ENCODE measurements around the gene PPP1R12A.
A peak's percentile ranks its signal among the peaks of the same experiment; 100 is the strongest.
"Not testable (repeated sequence)": the region's sequence is repeated elsewhere in the genome, so short reads cannot be mapped to it uniquely, and the experiment has no call there.

Gene PPP1R12A

DNA sequence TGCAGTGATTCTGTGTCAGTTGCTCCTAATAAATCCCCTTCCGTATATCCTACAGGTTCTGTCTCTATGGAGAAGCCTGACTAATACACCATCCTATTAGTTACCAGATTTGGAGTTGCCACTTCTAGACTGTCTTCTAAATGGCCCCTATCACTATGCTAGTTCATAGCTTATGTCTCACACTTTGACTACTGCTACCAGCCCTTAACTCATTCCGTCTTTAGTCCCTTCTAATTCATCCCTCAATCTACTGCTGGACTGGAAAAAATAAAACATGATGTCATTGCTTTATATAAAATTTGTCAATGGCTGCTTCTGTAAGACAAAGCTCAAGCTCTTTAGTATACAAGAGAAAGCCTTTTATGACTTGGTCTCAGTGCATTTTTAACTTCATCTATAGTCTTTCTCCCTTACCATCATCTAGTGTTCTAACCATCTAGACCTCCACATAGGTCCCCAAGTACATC, 99.5 kb downstream of the PPP1R12A start:
- DNase-seq, result no peak

- DNase-seq, result peak; percentile 73
These were observed 100.1 kb downstream of the PPP1R12A start for GRCh38 chr12:79834712-79835376.

DNA sequence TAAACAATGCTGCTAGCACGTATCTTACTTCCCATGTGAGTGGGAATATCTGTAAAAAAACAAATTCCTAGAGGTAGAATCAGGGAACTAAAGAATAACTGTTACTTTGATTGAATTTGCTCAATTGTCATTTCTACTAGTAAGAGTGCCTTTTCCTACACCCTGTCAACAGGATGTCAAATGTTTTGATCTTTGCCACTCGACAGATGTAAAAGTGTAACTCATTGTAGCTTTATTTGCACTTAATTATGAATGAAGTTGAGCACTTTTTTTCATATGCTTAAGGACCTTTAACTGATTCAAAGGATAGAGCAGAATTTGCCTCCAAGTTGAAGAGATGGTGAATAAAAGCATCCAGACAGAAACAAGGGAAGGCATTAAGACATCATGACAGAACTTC, 104.5 kb downstream of the PPP1R12A start:
- DNase-seq, result no peak

- DNase-seq, result no peak
These were observed 106.0 kb downstream of the PPP1R12A start for GRCh38 chr12:79828924-79829323.

GRCh38 chr12:79827484-79827883, 107.4 kb downstream of the PPP1R12A start:
- no peak for DNase-seq

DNA sequence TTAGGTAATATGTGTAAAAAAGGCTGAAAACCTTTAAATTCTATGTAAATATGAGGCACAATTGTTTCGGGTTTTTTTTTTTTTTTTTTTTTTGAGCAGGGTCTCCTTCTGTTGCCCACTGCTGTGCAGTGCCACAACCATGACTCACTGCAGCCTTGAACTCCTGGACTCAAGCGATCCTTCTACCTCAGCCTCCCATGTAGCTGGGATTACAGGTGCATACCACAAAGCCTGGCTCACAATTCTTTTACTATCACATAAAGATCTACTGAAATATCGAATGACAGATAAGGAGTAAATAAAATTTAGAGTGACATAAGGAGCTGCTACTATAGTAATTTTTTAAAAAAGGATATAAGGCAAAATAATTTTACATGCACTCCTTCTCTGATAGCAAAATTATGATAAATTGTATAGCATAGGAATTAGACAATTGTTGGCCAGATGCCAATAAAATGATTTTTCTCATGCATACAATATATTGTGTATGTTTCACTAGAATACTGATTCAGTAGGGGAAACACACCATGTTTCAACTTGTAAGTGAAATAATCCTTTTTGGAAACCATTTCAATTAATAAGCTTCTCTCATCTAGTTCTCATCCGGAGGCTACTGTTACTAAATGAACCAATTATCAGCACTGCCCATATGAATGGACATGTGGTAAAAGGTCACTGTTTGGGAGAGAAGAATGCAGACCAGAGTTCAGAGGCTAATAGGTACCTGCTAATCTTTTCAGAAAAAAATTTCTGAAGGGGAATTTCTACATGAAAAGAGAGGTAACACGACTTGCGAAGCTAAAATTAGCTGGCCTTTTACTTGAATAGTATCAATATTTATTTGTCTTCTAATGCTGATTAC, 108.4 kb downstream of the PPP1R12A start:
- no peak for DNase-seq

GRCh38 chr12:79822475-79822874, 112.4 kb downstream of the PPP1R12A start:
- no peak for DNase-seq

DNA sequence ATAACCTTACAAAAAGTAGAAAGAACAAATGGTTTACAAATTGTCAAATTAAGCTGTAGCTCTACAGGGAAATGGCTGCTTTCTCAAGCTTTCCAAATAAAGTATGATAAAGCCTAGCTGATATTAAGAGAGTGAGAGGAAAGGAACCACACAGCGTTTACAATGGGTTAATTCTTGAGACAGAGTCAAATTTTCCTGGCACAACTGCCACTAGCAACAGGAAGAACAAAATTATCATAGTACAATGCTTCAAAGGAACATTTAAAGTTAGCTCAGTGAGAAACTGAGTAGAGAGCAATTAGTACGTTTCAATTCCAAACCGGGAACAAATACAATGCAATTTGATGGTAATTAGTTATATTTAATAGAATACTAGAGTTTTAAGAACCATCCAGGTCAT, 116.0 kb downstream of the PPP1R12A start:
- no peak for DNase-seq

GRCh38 chr12:79784366-79785065, 150.4 kb downstream of the PPP1R12A start:
- not testable (repeated sequence) for DNase-seq

DNA sequence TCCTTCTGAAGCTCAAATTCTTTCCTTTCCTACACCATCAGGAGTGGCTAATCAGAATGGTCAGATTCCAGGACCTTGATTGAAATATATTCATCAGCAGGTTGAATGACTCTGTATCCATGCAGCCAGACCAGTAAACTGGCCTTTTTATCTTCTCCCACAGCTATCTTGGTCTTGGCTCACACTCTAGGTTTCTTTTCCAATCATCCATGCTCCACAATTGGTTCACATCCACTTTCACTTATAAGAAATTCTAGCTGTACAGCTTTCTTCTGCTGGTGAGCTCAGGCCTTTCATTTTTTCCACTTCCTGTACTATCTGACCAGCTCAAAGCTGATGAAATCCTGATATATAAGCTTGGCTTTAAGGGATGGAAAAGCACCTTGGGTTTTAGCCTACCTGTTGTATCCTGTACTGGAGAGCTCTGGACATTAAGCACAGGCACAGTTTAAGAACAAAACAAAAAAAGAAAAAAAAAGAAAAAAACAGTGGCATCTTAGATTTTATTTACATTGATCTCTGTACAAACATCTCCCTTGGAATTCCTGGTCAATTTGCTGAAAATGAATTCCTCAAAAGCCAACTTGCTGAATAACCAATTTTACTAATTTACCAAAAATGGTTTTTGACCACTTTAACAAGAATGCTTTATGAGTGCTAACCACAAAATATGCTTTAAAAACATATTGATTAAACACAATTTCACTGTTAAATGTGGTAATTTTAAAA, 152.6 kb downstream of the PPP1R12A start:
- DNase-seq, result no peak

- DNase-seq, result no peak
These were observed 156.0 kb downstream of the PPP1R12A start for GRCh38 chr12:79778802-79779448.

GRCh38 chr12:79776111-79776510, 158.8 kb downstream of the PPP1R12A start:
- DNase-seq, result no peak

DNA sequence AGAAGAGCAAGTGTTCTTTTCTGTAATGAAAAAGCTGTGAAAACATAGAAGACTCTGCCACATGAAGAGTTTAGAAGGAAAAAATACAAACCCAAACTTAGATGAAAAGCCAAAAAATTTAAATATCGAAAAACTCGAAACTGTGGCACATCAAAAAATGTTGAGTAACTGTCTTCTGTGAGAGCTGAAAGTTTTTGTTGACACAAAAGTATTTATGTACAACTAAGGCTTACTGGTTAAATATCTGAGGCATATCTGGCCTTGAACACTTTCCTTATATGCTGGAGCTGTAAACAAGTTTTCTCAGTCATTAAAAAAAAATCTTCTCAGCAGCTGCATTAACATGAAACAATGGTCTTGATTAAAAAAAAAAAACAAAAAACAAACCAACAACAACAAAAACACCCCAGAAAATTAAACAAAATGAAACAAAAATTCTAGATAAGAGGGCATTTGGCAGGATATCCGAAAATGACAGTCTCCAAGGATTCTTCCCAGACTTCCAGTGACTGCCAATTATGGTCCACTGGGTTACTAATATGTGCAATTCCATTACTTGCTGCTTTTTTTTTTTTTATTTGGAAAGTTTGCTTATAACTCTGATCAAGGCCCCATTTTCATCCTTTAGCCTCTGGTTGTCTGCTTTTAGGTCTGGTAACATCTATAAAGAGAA, 159.4 kb downstream of the PPP1R12A start:
- DNase-seq, result no peak

GRCh38 chr12:79773896-79774295, 161.0 kb downstream of the PPP1R12A start:
- DNase-seq, result no peak

DNA sequence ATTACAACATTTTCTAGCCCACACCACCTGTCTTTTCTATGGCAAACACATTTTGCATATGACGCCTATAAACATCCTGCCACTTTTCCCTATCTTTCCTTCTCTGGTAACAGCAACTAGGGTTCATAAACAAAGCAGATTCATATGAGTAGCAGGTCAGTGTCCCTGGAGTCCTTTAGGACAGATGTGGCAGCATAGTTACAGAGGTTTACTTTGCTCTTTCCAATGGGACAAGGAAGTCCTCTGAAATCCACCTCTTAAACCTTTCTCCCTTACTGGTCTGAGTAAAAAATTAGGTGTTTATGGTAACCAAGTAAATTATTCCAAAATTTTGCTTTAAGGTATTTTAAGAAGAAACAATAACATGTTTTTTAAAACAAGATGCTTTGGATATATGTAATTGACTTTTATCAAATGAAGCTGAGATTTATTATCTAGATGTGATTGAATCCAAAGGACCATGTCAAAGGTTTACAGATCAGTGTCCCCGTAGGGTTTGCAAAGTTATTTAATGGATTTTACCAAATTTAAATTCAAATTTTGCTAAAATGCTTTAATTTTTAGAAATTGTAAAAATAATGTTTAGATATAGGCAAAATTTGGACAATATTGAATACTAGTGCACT, 164.9 kb downstream of the PPP1R12A start:
- DNase-seq, result no peak

DNA sequence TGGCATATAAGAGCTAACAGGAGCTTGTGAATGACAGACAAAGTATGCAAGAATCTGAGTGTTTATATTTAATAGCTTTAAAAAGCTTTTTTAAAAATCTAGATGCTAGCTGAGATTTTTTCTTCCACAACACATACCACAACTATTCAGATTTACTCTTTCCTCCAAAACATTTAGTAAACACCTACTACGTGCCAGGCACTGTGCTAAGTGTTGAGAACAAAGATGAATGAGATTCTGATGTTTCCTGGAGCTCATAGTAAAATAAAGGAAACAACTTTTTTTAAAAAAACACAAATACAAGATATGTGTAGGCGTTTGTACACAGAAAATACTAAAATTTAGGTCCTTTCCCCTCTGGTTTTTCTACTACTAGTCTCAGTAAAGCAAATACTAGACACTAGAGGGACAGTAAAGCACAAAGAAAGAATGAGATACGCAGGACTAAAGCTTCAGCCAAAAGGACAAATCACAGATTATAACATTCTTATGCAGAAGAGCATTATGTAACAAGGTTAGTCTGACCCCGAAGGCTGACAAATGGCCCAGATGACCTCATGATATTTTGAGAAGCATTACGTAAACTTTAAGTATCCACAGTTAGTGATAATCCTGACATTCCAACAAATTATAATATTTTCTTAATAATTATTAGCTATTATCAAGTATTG, 165.6 kb downstream of the PPP1R12A start:
- no peak for DNase-seq

DNA sequence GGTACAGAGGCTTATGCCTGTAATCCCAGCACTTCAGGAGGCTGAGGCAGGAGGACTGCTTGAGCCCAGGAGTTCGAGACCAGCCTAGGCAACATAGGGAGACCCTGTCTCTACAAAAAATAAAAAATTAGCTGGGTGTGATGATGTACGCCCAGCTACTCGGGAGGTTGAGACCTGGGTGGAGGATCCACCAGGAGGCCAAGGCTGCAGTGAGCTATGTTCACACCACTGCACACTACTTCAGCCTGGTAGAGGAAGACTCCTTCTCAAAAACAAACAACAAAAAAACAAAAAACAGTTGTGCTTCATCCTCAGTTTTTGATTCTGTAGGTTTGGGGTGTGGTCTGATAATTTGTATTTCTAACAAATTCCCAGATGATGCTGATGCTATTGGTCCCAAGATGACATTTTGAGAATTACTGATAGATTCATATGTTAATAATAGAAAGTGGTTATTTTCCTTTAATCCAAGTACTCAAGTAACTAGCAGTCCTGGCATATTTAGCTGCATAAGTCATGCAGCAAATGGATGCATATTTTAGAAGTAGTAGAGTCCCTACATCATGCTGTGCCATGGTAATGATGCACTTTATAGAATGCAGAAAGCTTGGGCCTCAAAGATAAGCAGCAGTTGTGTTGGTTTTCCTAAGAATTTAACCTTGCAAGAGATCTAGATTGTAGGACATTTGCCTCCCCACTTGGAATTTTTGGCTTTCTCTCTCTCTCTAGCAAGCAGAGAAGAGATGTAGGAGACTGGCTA, 168.0 kb downstream of the PPP1R12A start:
- DNase-seq, result no peak

- no peak for DNase-seq
These were observed 169.7 kb downstream of the PPP1R12A start for GRCh38 chr12:79765157-79765556.

DNA sequence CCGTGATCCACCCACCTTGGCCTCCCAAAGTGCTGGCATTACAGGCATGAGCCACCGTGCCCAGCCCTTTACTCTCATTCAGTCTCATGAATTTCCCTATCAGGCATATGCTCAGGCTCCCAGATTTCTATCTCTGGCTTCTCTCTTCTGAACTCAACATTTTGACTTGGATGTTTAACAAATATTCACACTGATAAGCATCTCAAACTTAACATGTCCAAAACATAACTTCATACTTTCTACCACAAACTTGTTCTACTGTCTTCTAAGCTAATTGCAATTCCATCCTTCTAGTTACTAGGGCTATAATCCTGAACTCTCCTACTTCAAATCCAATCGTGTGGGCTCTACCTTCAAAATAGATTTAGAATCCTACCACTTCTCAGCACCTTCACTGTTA, 170.3 kb downstream of the PPP1R12A start:
- no peak for DNase-seq
